A673 (cell line): ENCODE measurements around the gene DNLZ.

Experiments
- CTCF ChIP-seq: fragments of 300-800, 200-600 bp; sonication (generic); conservative IDR thresholded peaks from 2 replicates; pipeline ENCODE4 v1.5.1; 2017; ENCODE audit warnings: low read depth, mild to moderate bottlenecking, antibody characterized with exemption, low read length, moderate library complexity, mixed read lengths
- EZH2 ChIP-seq: fragments of 200-600 bp; sonication (generic); IDR thresholded peaks from 2 replicates; pipeline ENCODE4 v1.6.1; 2017; ENCODE audit warnings: borderline replicate concordance, low read depth, mild to moderate bottlenecking, mixed read lengths, antibody characterized with exemption, low read length; ENCODE audit not compliant: poor library complexity, severe bottlenecking

GRCh38 chr9:136336881-136337280, 26.7 kb downstream of the DNLZ start:
- TF ChIP-seq CTCF (no peak), EZH2 (no peak)
